ENCODE data around the gene COG1. TPM values are rescaled to one million over a fixed set of nuclear protein-coding genes. Genes with fewer than 3 reads are reported as not detected.
A peak's percentile ranks its signal among the peaks of the same experiment; 100 is the strongest.

The COG1 gene
- total RNA-seq, 2 donors from 2014 or later = 34.6 to 52.5 TPM

DNA sequence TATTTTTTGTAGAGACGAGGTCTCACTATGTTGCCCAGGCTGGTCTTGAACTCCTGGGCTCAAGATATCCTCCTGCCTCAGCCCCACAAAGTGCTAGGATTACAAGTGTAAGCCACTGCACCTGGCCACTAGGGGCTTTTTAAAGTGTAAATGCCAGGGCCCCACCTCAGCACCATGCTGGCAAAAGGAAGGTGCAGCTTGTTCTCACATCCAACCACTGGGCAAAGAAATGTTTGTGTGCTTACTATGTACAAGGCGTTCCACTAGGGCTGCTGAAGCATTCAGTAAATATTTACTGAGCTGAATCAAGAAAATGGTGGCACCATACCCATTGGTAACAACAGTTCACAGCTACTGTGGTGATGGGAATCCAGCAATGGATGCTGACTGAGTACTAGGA is 22.6 kb downstream of the COG1 start:
- 94% methylated on average over 2 of the region's 2 CpGs for WGBS
- peak; percentile 84 for TF ChIP-seq POLR2AphosphoS5 (IDR thresholded peaks at IDR 0.05)
- TF ChIP-seq CTCF (IDR thresholded peaks at IDR 0.05) = peak in 2 of 4 experiments; percentile 51
- TF ChIP-seq POLR2A (IDR thresholded peaks at IDR 0.05) = no peak
- Histone ChIP-seq H3K36me3 (no peaks in the 10 kb centered on the region), H3K9me3 (no peaks in the 10 kb centered on the region), H3K4me1 (replicated peaks) (no peaks in the 10 kb centered on the region), H3K27ac (peak overlapping the region in 1 of 2 donors; percentile 41), H3K27me3 (replicated peaks; ENCODE audit: insufficient read depth) (no peaks in the 10 kb centered on the region), H3K4me3 (no peak overlapping the region)
- peak; percentile 56 for DNase-seq (ENCODE audit: low spot score)
- intact Hi-C loops (cut with DNase I) = no loop called here

GRCh38 chr17:73223626-73224230 is 30.9 kb downstream of the COG1 start:
- Histone ChIP-seq H3K4me1 (replicated peaks) (no peaks in the 10 kb centered on the region), H3K36me3 (no peaks in the 10 kb centered on the region), H3K9me3 (no peaks in the 10 kb centered on the region), H3K27me3 (replicated peaks; ENCODE audit: insufficient read depth) (no peaks in the 10 kb centered on the region), H3K27ac (no peak overlapping the region), H3K4me3 (no peak overlapping the region)
- no peak for DNase-seq (ENCODE audit: low spot score)
- no peak for TF ChIP-seq POLR2A (IDR thresholded peaks at IDR 0.05)
- intact Hi-C loops (cut with DNase I) = no loop called here
- WGBS = 98% methylated on average over 2 of the region's 2 CpGs

- Histone ChIP-seq H3K4me3 (no peak overlapping the region), H3K27me3 (replicated peaks; ENCODE audit: insufficient read depth) (no peaks in the 10 kb centered on the region), H3K9me3 (no peaks in the 10 kb centered on the region), H3K4me1 (replicated peaks) (no peaks in the 10 kb centered on the region), H3K27ac (no peak overlapping the region), H3K36me3 (no peaks in the 10 kb centered on the region)
- 89% methylated on average over 2 of the region's 2 CpGs for WGBS
- no peak for DNase-seq (ENCODE audit: low spot score)
- no peak for TF ChIP-seq CTCF (IDR thresholded peaks at IDR 0.05)
- TF ChIP-seq POLR2A (IDR thresholded peaks at IDR 0.05) = no peak
- intact Hi-C loops (cut with DNase I) = no loop called here
These were observed 31.4 kb downstream of the COG1 start for GRCh38 chr17:73224237-73224636.

DNA sequence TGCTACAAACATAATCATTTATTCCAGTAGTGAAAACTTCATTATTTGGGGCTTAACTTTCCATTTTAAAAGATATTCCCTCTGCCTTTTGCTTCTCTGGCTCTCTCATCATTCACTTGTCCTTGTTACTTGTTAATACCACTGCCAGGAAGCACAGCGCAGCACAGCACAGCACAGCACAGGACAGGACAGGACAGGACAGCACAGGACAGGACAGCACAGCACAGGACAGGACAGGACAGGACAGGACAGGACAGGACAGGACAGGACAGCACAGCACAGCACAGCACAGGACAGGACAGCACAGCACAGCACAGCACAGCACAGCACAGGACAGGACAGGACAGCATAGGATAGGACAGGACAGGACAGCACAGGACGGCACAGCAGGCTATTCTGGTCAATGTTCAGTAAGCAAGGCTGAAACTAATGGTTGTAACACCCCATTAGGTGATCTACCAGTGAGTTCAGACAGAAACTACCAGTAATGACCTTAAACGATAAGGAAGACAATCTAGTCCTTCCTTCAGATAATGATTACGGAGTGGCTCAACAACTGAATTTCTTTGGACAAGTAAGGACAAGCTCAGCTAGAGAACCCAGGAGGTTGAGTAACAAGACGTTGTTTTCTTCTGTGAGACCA is 31.9 kb downstream of the COG1 start:
- intact Hi-C loops (cut with DNase I) = no loop called here
- Histone ChIP-seq H3K4me1 (replicated peaks) (no peaks in the 10 kb centered on the region), H3K4me3 (no peak overlapping the region), H3K9me3 (no peaks in the 10 kb centered on the region), H3K36me3 (no peaks in the 10 kb centered on the region), H3K27ac (no peak overlapping the region), H3K27me3 (replicated peaks; ENCODE audit: insufficient read depth) (no peaks in the 10 kb centered on the region)
- no peak for DNase-seq (ENCODE audit: low spot score)
- WGBS = 73% methylated on average over 5 of the region's 5 CpGs
- TF ChIP-seq POLR2AphosphoS5 (IDR thresholded peaks at IDR 0.05) = no peak
- no peak for TF ChIP-seq POLR2A (IDR thresholded peaks at IDR 0.05)
- TF ChIP-seq CTCF (IDR thresholded peaks at IDR 0.05) = no peak

DNA sequence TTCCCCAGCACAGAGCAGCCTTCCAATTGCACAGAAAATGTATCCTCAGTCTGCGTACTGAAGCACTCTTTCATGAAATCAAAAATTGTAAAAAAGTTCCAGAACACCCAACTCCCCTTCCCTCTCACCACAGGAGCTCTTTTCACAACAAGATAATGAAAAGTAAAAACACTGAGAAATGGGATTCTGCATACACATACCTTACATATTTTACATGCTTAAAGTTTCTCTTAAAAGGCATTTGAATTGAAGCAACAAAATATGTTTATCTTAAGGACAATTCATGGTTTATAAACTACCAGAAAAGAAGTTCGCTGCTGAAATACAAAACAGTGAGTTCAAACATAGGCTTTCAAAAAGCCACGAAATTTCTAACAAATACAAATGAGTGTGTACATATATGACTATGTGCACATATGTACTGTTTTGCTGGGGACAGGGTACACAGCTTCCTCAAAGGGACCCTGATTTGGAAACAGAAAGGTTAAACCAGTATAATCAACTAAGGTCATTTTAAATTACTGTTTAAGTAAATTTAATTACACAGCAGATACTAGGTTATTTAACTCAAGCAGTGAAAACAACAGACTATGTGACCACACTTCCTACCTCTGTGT is 33.8 kb downstream of the COG1 start:
- no peak for TF ChIP-seq POLR2A (IDR thresholded peaks at IDR 0.05)
- TF ChIP-seq CTCF (IDR thresholded peaks at IDR 0.05) = no peak
- TF ChIP-seq POLR2AphosphoS5 (IDR thresholded peaks at IDR 0.05) = no peak
- Histone ChIP-seq H3K27ac (no peak overlapping the region), H3K4me1 (replicated peaks) (peaks cover 4% of the 10 kb centered on the region), H3K4me3 (no peak overlapping the region), H3K27me3 (replicated peaks; ENCODE audit: insufficient read depth) (no peaks in the 10 kb centered on the region), H3K36me3 (no peaks in the 10 kb centered on the region), H3K9me3 (no peaks in the 10 kb centered on the region)
- WGBS = 51% methylated on average over 3 of the region's 3 CpGs
- intact Hi-C loops (cut with DNase I) = no loop called here
- DNase-seq (ENCODE audit: low spot score) = no peak

All from prostate gland (tissue), 2 donors.